Coronary artery (tissue), 2 donors: ENCODE data around the gene RIPPLY3.
"Not testable (repeated sequence)": the region's sequence is repeated elsewhere in the genome, so short reads cannot be mapped to it uniquely, and the experiment has no call there.

Source experiments
- DNase-seq: peaks from one replicate; pipeline ENCODE4 v3.0.0-alpha.2; 2017; ENCODE audit warnings: low spot score
- H3K27ac ChIP-seq, 2 donors: fragments of 200-600 bp; sonication (generic); one replicate each; pipeline ENCODE4 v1.5.1; 2016 to 2019
- H3K4me3 ChIP-seq: fragments of 200-600 bp; sonication (generic); 2 replicates; pipeline ENCODE4 v1.5.1; 2016; ENCODE audit warnings: mild to moderate bottlenecking, moderate library complexity
- TF ChIP-seq, protein P1 (sequence below): fragments of 200-600 bp; sonication (generic); IDR thresholded peaks from one replicate; pipeline ENCODE4 v1.5.1; 2019; ENCODE audit warnings: antibody characterized with exemption

The RIPPLY3 gene

GRCh38 chr21:36981977-36982700 lies 24.4 kb upstream of the RIPPLY3 start:
- no peak for DNase-seq
- TF ChIP-seq, protein P1, sequence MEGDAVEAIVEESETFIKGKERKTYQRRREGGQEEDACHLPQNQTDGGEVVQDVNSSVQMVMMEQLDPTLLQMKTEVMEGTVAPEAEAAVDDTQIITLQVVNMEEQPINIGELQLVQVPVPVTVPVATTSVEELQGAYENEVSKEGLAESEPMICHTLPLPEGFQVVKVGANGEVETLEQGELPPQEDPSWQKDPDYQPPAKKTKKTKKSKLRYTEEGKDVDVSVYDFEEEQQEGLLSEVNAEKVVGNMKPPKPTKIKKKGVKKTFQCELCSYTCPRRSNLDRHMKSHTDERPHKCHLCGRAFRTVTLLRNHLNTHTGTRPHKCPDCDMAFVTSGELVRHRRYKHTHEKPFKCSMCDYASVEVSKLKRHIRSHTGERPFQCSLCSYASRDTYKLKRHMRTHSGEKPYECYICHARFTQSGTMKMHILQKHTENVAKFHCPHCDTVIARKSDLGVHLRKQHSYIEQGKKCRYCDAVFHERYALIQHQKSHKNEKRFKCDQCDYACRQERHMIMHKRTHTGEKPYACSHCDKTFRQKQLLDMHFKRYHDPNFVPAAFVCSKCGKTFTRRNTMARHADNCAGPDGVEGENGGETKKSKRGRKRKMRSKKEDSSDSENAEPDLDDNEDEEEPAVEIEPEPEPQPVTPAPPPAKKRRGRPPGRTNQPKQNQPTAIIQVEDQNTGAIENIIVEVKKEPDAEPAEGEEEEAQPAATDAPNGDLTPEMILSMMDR: no peak
- Histone ChIP-seq H3K27ac (no peak overlapping the region), H3K4me3 (no peak overlapping the region)

DNA sequence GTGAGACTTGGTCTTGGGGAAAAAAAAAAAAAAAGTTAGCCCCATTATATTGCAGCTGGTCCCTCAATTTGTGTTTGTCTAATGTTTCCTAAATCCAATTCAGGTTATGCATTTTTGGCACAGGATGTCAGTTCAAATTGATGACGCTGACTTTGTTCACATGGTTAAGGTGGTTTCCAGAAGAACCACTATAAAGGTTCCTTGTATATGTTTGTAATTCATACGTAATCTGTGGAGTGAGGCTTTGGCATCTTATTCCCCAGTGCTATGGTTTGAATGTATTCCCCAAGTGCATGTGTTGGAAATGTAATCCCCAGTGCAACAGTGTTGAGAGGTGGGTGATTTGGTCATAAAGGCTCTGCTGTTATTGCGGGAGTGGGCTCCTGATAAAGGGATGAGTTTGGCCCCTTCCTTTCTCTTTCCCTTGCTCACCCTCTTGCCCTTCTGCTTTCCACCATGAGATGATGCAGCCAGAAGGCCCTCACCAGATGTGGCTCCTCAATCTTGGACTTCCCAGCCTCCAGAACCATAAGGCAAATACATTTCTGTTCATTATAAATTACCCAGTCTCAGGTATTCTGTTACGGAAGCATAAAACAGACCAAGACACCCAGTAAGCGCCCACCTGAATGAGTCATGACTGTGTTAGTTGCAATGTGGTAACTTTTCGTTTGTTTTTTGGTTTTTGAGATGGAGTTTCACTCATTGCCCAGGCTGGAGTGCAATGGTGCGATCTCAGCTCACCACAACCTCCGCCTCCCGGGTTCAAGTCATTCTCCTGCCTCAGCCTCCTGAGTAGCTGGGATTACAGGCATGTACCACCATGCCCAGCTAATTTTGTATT lies 20.5 kb upstream of the RIPPLY3 start:
- TF ChIP-seq, protein P1: no peak
- no peak for DNase-seq
- Histone ChIP-seq H3K27ac (no peak overlapping the region), H3K4me3 (no peak overlapping the region)

DNA sequence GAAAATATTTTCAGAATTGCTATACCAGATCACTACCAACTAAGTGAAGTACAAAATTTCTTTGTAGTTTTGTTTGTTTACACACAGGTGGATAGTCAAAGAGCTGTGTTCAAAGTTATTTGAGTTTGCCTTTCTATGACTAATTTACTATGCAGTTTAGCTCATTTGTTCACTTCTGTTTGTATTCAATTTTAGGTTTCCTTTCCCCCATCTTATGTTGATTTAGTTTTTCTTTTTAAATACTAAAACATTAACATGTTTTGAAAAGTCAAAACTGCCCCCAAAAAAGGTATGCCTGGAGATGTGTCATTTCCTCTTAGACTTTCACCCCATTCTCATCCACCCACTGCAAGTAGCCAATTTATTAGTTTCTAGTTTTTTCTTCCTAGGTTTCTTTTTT lies 18.7 kb upstream of the RIPPLY3 start:
- no peak overlapping the region for H3K4me3 ChIP-seq
- H3K27ac ChIP-seq: no peak overlapping the region
- no peak for DNase-seq
- TF ChIP-seq, protein P1: no peak

- no peak for DNase-seq
- H3K27ac ChIP-seq: no peak overlapping the region
- TF ChIP-seq, protein P1: no peak
- H3K4me3 ChIP-seq: no peak overlapping the region
These were observed 18.0 kb upstream of the RIPPLY3 start for GRCh38 chr21:36988536-36988935.

- not testable (repeated sequence) for DNase-seq
- peak overlapping the region; percentile 84 to 94 for H3K27ac ChIP-seq
- H3K4me3 ChIP-seq: peak overlapping the region; percentile 81
These were observed 17.3 kb upstream of the RIPPLY3 start for GRCh38 chr21:36989199-36989698.

DNA sequence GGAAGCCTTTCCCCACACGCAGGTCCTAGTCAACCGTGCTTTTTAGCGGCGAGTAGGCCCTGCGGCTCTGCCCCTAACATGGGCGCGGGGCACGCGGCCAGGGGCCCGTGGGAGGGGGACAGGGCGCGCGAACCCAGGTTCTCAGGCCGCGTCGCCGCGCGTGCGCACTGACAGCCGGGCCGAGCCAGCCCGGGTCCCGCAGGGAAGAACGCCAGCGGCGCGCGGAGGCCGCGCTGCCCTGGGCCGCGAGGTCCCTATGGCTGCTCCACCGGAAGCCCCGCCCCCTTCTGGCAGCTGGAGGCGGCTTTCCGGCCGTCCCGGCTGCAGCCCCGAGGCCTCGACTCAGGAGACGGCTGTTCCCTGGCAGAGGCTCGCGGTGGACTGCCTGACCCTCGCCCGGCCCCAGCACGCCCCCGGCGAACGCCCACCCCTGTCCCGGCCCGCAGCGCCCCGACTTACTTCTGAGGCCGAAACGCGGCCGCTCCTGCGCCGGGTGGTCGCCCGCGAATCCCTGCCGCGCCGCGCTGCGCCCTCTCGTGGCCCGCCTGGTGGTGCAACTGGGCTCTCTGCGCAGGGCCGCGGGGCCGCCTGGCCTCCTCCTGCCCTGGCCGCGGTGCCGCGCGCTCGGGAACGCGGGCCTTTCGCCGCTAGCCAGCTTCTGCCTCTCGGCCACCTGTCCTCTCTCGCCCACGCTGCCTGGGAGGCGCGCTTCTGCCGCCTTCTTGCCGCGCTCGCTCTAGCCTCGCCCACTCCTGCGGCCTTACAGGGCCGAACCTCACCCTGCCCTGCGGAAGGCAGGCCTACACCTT lies 16.6 kb upstream of the RIPPLY3 start:
- Histone ChIP-seq H3K27ac (peak overlapping the region; percentile 84 to 94), H3K4me3 (peak overlapping the region; percentile 81)
- TF ChIP-seq, protein P1: peak; percentile 93
- peak; percentile 93 for DNase-seq
